Adrenal gland (tissue), 12 donors: ENCODE measurements around the gene VGLL2. TPM values are rescaled to one million over a fixed set of nuclear protein-coding genes. Genes with fewer than 3 reads are reported as not detected.

Experiments
- DNase-seq, 7 donors: peaks; one replicate each; pipeline ENCODE4 v3.0.0-alpha.2; 2019 to 2020
- H3K27ac ChIP-seq, 5 donors: fragments of 200-600 bp; sonication (generic) in 4 of 5; 1 replicate in 3 of 5; 2 replicates in 2 of 5; pipeline versions ENCODE4 v1.5.1 to v1.8.0; 2016 to 2020; ENCODE audit warnings: mild to moderate bottlenecking in 1 of 5
- H3K27me3 ChIP-seq: fragments of 200-600 bp; 2 replicates; pipeline ENCODE4 v1.8.0; 2021
- H3K36me3 ChIP-seq, 2 donors: fragments of 200-600 bp; replicated peaks in 1 of 2; 1 replicate in 1 of 2; 2 replicates in 1 of 2; pipeline versions ENCODE4 v1.5.1 to v1.8.0; 2018 to 2022
- H3K4me1 ChIP-seq, 2 donors: fragments of 200-600 bp; replicated peaks in 1 of 2; 1 replicate in 1 of 2; 2 replicates in 1 of 2; pipeline versions ENCODE4 v1.5.1 to v1.8.0; 2018 to 2021
- H3K4me3 ChIP-seq, 4 donors: fragments of 200-600 bp; sonication (generic) in 3 of 4; one replicate each; pipeline ENCODE4 v1.5.1; 2016 to 2018
- H3K9me3 ChIP-seq, 3 donors: fragments of 200-600 bp; sonication (generic) in 1 of 3; replicated peaks in 1 of 3; 1 replicate in 2 of 3; 2 replicates in 1 of 3; pipeline versions ENCODE4 v1.5.1 to v1.8.0; 2016 to 2021
- POLR2A ChIP-seq, 2 donors: fragments of 450-650 bp; IDR thresholded peaks; one replicate each; pipeline ENCODE4 v1.6.1; 2017; ENCODE audit warnings: antibody characterized with exemption in 2 of 2, mild to moderate bottlenecking in 2 of 2, moderate library complexity in 1 of 2
- WGBS, 4 donors: extraction: QIAGEN DNeasy Blood & Tissue Kit in 2 of 4; methylation state at CpG; one replicate each; pipeline versions ENCODE4 v1.1.5 to v1.1.7; 2013 to 2017; 5-methylcytosine and 5-hydroxymethylcytosine counted together
- intact Hi-C, 2 donors: fragments of 100-400 bp; cut with DNase I; formaldehyde crosslinking; loops; one replicate each; pipeline versions ENCODE4 v1.14.1 to v1.15.0; 2022 to 2023
- polyA plus RNA-seq, 3 donors: library from polyadenylated mRNA; stranded (reverse); fragments of 200-250 nt in 2 of 3; fragments of 350-450 nt in 1 of 3; fragmentation: Illumina TruSeq in 1 of 3; extraction: RNeasy Lipid Tissue Mini Kit (QIAGEN cat#74804) in 1 of 3; gene quantifications; one replicate each; pipeline ENCODE4 v1.2.3, GENCODE V29; 2013 to 2014
- total RNA-seq, 9 donors: library from RNA; depleted of rRNA in 4 of 9; stranded (reverse); fragments of >200 nt in 4 of 9; fragments of 120-200 nt in 1 of 9; fragmentation: NEBNext Ultra II Directional in 1 of 9; extraction: Animal tissue kit (Norgen Biotek cat#: 25700) in 1 of 9; gene quantifications; one replicate each; pipeline versions ENCODE4 v1.1.0 to v1.2.4, GENCODE V29; 2013 to 2023
- TF ChIP-seq, protein P1 (sequence below), 6 experiments: fragments of 450-650 bp in 4 of 6; fragments of 200-600 bp in 2 of 6; sonication (generic) in 1 of 6; IDR thresholded peaks; 1 replicate in 5 of 6; 2 replicates in 1 of 6; pipeline versions ENCODE4 v1.5.1 to v1.8.0; 2016 to 2021; ENCODE audit warnings: antibody characterized with exemption in 6 of 6, mild to moderate bottlenecking in 2 of 6, moderate library complexity in 1 of 6
- donor health status: healthy with polysubstance abuse.
- donor health status: Bipolar disorder and iron deficiency.
- donor health status: DM: yes; HTN: yes; CAD: no.
- donor health status: DM: no; HTN: no; CAD: no.
- donor health status: DM: no; HTN: no; CAD: no.
- donor health status: DM: yes; HTN: yes; CAD: no.

Gene VGLL2
- total and polyA plus RNA-seq, 12 donors: not detected

DNA sequence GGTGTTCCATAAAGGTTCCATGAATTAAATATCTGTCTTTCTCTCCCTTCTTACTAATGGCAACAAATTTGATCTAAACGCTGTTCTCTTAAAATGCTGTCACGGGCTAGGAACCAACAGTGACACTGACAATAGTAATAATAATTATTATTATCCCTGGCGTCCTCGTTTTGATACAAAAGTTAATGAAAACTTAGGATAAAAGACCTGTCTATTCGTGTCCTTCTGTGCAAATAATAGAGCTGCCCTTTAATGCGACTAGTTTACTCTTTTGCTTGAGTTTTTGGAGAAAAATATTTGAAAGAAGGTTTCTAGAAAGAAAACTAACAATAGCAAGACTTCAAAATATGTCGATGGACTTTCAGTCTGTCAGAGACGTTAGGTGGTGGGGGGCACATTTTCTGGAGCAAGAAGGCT, 4.3 kb downstream of the VGLL2 start:
- Histone ChIP-seq H3K4me3 (no peak overlapping the region), H3K36me3 (no peaks in the 10 kb centered on the region), H3K4me1 (peaks cover 7 to 21% of the 10 kb centered on the region in 2 donors), H3K27me3 (peaks cover 76% of the 10 kb centered on the region), H3K27ac (no peak overlapping the region), H3K9me3 (no peaks in the 10 kb centered on the region)
- TF ChIP-seq, protein P1, sequence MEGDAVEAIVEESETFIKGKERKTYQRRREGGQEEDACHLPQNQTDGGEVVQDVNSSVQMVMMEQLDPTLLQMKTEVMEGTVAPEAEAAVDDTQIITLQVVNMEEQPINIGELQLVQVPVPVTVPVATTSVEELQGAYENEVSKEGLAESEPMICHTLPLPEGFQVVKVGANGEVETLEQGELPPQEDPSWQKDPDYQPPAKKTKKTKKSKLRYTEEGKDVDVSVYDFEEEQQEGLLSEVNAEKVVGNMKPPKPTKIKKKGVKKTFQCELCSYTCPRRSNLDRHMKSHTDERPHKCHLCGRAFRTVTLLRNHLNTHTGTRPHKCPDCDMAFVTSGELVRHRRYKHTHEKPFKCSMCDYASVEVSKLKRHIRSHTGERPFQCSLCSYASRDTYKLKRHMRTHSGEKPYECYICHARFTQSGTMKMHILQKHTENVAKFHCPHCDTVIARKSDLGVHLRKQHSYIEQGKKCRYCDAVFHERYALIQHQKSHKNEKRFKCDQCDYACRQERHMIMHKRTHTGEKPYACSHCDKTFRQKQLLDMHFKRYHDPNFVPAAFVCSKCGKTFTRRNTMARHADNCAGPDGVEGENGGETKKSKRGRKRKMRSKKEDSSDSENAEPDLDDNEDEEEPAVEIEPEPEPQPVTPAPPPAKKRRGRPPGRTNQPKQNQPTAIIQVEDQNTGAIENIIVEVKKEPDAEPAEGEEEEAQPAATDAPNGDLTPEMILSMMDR (IDR thresholded peaks at IDR 0.05): no peak
- TF ChIP-seq POLR2A (IDR thresholded peaks at IDR 0.05): no peak
- intact Hi-C loops: no loop called here
- DNase-seq: no peak
- WGBS, 4 donors: 10 to 12% (median 11%) methylated on average over 8 of the region's 8 CpGs

DNA sequence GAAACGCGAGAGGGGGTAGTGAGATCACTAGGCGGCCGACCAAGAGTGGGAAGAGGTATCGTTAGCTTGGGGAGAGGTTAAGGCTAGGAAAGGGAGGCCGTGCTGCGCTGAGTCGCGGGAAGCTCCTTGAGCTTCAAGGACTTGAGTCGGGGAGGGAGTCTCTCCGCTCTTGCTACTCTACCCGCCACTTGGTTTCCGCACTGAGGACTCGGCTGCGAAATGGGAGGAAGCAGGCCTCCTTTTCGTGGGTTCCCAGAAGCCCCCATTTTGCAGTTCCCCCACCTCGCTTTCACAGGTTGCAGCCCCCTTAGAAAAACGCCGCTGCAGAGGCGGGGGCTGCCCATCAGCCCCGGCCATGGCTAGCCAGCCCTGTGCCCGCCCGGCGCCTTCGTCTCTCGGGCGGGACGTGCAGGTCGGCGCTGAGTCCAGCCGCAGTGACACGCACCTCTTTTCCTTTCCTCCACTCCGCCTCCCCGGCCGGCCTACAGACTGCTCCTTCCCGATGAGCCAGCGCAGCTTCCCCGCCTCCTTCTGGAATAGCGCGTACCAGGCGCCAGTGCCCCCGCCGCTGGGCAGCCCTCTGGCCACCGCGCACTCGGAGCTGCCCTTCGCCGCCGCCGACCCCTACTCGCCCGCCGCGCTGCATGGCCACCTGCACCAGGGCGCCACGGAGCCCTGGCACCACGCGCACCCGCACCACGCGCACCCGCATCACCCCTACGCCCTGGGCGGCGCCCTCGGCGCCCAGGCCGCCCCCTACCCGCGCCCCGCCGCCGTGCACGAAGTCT, 4.9 kb downstream of the VGLL2 start:
- no peak overlapping the region for H3K27ac ChIP-seq
- intact Hi-C loops: no loop called here
- no peak for TF ChIP-seq POLR2A (IDR thresholded peaks at IDR 0.05)
- TF ChIP-seq, protein P1 (IDR thresholded peaks at IDR 0.05): no peak
- H3K36me3 ChIP-seq: no peaks in the 10 kb centered on the region
- DNase-seq: no peak
- 1 to 5% (median 3%) methylated on average over 36 to 74 of the region's 74 CpGs for WGBS, 4 donors
- peak overlapping the region in 1 of 4 donors; percentile 38 for H3K4me3 ChIP-seq
- peaks cover 4 to 15% of the 10 kb centered on the region in 2 donors for H3K4me1 ChIP-seq
- H3K27me3 ChIP-seq: peaks cover 72% of the 10 kb centered on the region
- no peaks in the 10 kb centered on the region for H3K9me3 ChIP-seq

GRCh38 chr6:117270843-117271507, 5.6 kb downstream of the VGLL2 start:
- DNase-seq: no peak
- no peaks in the 10 kb centered on the region for H3K9me3 ChIP-seq
- peaks cover 68% of the 10 kb centered on the region for H3K27me3 ChIP-seq
- H3K27ac ChIP-seq: no peak overlapping the region
- intact Hi-C loops: no loop called here
- no peaks in the 10 kb centered on the region for H3K36me3 ChIP-seq
- TF ChIP-seq POLR2A (IDR thresholded peaks at IDR 0.05): no peak
- TF ChIP-seq, protein P1 (IDR thresholded peaks at IDR 0.05): no peak
- H3K4me1 ChIP-seq: peaks cover 4 to 10% of the 10 kb centered on the region in 2 donors
- WGBS, 4 donors: 4 to 20% (median 6%) methylated on average over 8 to 48 of the region's 48 CpGs
- H3K4me3 ChIP-seq: peak overlapping the region in 1 of 4 donors; percentile 38

GRCh38 chr6:117272032-117272866, 6.9 kb downstream of the VGLL2 start:
- Histone ChIP-seq H3K27me3 (peaks cover 66% of the 10 kb centered on the region), H3K9me3 (no peaks in the 10 kb centered on the region), H3K4me1 (peaks cover 4 to 8% of the 10 kb centered on the region in 2 donors), H3K4me3 (no peak overlapping the region), H3K36me3 (no peaks in the 10 kb centered on the region), H3K27ac (no peak overlapping the region)
- no peak for DNase-seq
- 14 to 22% (median 18%) methylated on average over 8 of the region's 8 CpGs for WGBS, 4 donors
- no peak for TF ChIP-seq POLR2A (IDR thresholded peaks at IDR 0.05)
- TF ChIP-seq, protein P1 (IDR thresholded peaks at IDR 0.05): no peak
- intact Hi-C loops: no loop called here
